Thymus (tissue), 11 donors: ENCODE data around the gene KLHL6. TPM values are rescaled to one million over a fixed set of nuclear protein-coding genes. Genes with fewer than 3 reads are reported as not detected.
"Not testable (repeated sequence)": the region's sequence is repeated elsewhere in the genome, so short reads cannot be mapped to it uniquely, and the experiment has no call there.

Experiments
- DNase-seq, 9 donors: peaks; one replicate each; pipeline ENCODE4 v3.0.0-alpha.2; 2013; ENCODE audit warnings: low spot score in 9 of 9, low read depth in 6 of 9, missing footprints in 1 of 9
- H3K27ac ChIP-seq, 2 donors: one replicate each; pipeline ENCODE4 v1.5.1; 2013; ENCODE audit warnings: control low read depth in 1 of 2, low read depth in 1 of 2, low read length in 1 of 2, mild to moderate bottlenecking in 1 of 2, moderate library complexity in 1 of 2
- H3K27me3 ChIP-seq, 2 donors: one replicate each; pipeline ENCODE4 v1.5.1; 2013; ENCODE audit warnings: low read length in 1 of 2; ENCODE audit not compliant: control insufficient read depth in 2 of 2, insufficient read depth in 1 of 2
- H3K36me3 ChIP-seq, 2 donors: one replicate each; pipeline ENCODE4 v1.5.1; 2013; ENCODE audit warnings: low read length in 1 of 2, mild to moderate bottlenecking in 1 of 2, moderate library complexity in 1 of 2; ENCODE audit not compliant: control insufficient read depth in 2 of 2, insufficient read depth in 2 of 2
- H3K4me1 ChIP-seq, 2 donors: one replicate each; pipeline ENCODE4 v1.5.1; 2013; ENCODE audit warnings: low read length in 2 of 2; ENCODE audit not compliant: control insufficient read depth in 2 of 2, insufficient read depth in 2 of 2
- H3K4me3 ChIP-seq, 2 donors: one replicate each; pipeline ENCODE4 v1.5.1; 2013; ENCODE audit warnings: low read length in 2 of 2, control low read depth in 1 of 2, mild to moderate bottlenecking in 1 of 2
- H3K9me3 ChIP-seq, 2 donors: one replicate each; pipeline ENCODE4 v1.5.1; 2013; ENCODE audit warnings: low read length in 1 of 2, mild to moderate bottlenecking in 1 of 2; ENCODE audit not compliant: control insufficient read depth in 2 of 2, insufficient read depth in 1 of 2
- WGBS: extraction: QIAGEN DNeasy Blood & Tissue Kit; methylation state at CpG from one replicate; pipeline ENCODE4 v1.1.7; 2013; 5-methylcytosine and 5-hydroxymethylcytosine counted together
- polyA plus RNA-seq: library from polyadenylated mRNA; stranded (reverse); fragments of 200-250 nt; gene quantifications from one replicate; pipeline ENCODE4 v1.2.3, GENCODE V29; 2013
- total RNA-seq: library from RNA; stranded (reverse); fragments of 120-200 nt; gene quantifications from one replicate; pipeline ENCODE4 v1.2.4, GENCODE V29; 2013
- donor health status: healthy.

KLHL6 gene
- total and polyA plus RNA-seq, 2 donors: 16.3 to 20.9 TPM

DNA sequence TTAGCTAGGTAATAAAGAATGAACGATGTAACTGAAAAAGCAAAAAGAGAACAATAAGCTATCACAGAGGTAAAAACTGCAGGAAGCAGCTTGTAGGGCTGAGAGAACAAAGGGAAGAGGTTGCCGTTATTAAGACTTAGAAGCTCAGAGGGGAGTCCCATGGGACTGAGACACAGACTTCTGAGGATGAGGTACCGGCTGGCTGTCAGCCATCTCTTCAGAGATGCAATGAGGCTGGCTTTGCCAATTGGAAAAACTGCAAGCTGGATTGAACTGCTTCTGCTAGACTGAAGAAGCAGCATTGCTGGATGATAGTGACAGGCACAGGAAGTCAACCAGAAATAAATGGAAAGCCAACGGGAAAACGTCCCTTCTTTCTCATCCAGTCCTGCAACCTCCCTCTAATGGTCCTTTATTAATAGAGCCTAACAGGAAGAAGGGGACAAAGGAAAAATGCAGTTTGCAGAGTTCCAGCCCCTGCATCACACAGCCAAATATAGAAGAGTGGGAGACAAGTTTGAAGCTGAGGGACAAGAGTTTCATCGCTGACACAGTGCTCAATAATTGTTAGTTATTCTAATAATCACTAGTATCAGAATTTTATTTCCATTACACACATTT is 21.1 kb upstream of the KLHL6 start:
- H3K4me3 ChIP-seq: no peak overlapping the region
- DNase-seq: peak in 1 of 9 donors; percentile 41
- H3K9me3 ChIP-seq: no peaks in the 10 kb centered on the region
- H3K27me3 ChIP-seq: no peaks in the 10 kb centered on the region
- no peaks in the 10 kb centered on the region for H3K36me3 ChIP-seq
- no peak overlapping the region for H3K27ac ChIP-seq
- 43% methylated on average over 6 of the region's 6 CpGs for WGBS
- peaks cover 3 to 10% of the 10 kb centered on the region in 2 donors for H3K4me1 ChIP-seq

GRCh38 chr3:183572935-183573334 is 17.4 kb upstream of the KLHL6 start:
- Histone ChIP-seq H3K9me3 (no peaks in the 10 kb centered on the region), H3K4me3 (no peak overlapping the region), H3K27me3 (no peaks in the 10 kb centered on the region), H3K4me1 (peaks cover 3 to 4% of the 10 kb centered on the region in 2 donors), H3K27ac (no peak overlapping the region), H3K36me3 (no peaks in the 10 kb centered on the region)
- WGBS: 96% methylated on average over 3 of the region's 3 CpGs
- no peak for DNase-seq

GRCh38 chr3:183570191-183570590 is 14.7 kb upstream of the KLHL6 start:
- not testable (repeated sequence) for DNase-seq, H3K27me3 ChIP-seq, H3K9me3 ChIP-seq, H3K4me3 ChIP-seq, H3K36me3 ChIP-seq, H3K4me1 ChIP-seq, H3K27ac ChIP-seq
- 96% methylated on average over 3 of the region's 3 CpGs for WGBS

GRCh38 chr3:183566880-183567279 is 11.4 kb upstream of the KLHL6 start:
- no peak for DNase-seq
- Histone ChIP-seq H3K27ac (no peak overlapping the region), H3K4me3 (no peak overlapping the region), H3K9me3 (no peaks in the 10 kb centered on the region), H3K36me3 (no peaks in the 10 kb centered on the region), H3K27me3 (no peaks in the 10 kb centered on the region), H3K4me1 (no peaks in the 10 kb centered on the region)
- 83% methylated on average over 4 of the region's 4 CpGs for WGBS

DNA sequence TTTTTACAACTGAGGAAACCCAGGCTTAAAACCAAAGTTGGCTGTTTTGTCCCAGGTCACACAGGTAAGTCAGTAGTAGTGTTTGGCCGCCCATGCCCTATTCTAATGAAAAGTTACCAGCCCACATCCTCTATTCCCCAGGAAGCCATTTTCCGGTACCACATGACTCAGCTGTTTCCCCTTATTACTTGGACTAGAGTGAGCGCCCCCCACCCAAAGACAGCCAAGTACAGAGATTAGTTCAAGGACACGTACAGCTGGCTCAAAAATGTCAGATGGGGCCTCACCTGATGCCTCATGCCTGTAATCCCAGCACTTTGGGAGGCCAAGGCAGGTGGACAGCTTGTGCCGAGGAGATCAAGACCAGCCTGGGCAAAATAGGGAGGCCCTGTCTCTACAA is 8.5 kb upstream of the KLHL6 start:
- H3K27me3 ChIP-seq: no peaks in the 10 kb centered on the region
- H3K4me1 ChIP-seq: no peaks in the 10 kb centered on the region
- no peak for DNase-seq
- WGBS: 43% methylated on average over 5 of the region's 5 CpGs
- no peak overlapping the region for H3K27ac ChIP-seq
- no peak overlapping the region for H3K4me3 ChIP-seq
- H3K9me3 ChIP-seq: no peaks in the 10 kb centered on the region
- H3K36me3 ChIP-seq: no peaks in the 10 kb centered on the region

- no peaks in the 10 kb centered on the region for H3K4me1 ChIP-seq
- H3K27me3 ChIP-seq: no peaks in the 10 kb centered on the region
- no peaks in the 10 kb centered on the region for H3K36me3 ChIP-seq
- no peak for DNase-seq
- H3K4me3 ChIP-seq: no peak overlapping the region
- H3K9me3 ChIP-seq: no peaks in the 10 kb centered on the region
- 96% methylated on average over 2 of the region's 2 CpGs for WGBS
- H3K27ac ChIP-seq: no peak overlapping the region
Measured at GRCh38 chr3:183563536-183563874, 8.0 kb upstream of the KLHL6 start.

GRCh38 chr3:183560607-183561006 is 5.1 kb upstream of the KLHL6 start:
- H3K4me1 ChIP-seq: peaks cover 4 to 9% of the 10 kb centered on the region in 2 donors

DNA sequence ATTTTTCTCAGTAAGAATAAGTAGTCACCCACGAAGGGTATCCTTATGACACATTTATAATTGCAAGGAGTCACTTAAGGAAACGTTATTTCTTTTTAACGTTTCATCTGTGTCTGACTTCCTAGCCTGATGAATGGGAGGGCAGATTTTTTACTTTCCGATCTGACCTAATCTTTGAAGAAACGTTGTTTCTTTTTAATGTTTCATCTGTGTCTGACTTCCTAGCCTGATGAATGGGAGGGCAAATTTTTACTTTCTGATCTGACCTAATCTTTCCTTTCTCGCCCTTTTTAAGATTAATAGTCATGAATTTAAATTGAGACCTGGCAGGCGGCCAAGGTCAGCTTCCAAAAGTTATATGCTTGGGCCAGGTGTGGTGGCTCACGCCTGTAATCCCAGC is 3.0 kb upstream of the KLHL6 start:
- H3K27me3 ChIP-seq: no peaks in the 10 kb centered on the region
- H3K4me1 ChIP-seq: peaks cover 6 to 21% of the 10 kb centered on the region in 2 donors
- H3K9me3 ChIP-seq: no peaks in the 10 kb centered on the region
- DNase-seq: no peak
- no peaks in the 10 kb centered on the region for H3K36me3 ChIP-seq
- no peak overlapping the region for H3K27ac ChIP-seq
- WGBS: 75% methylated on average over 8 of the region's 8 CpGs
- H3K4me3 ChIP-seq: no peak overlapping the region

More at GRCh38 chr3:183560607-183561006, 5.1 kb upstream of the KLHL6 start:
- Histone ChIP-seq H3K4me3 (no peak overlapping the region), H3K9me3 (no peaks in the 10 kb centered on the region), H3K36me3 (no peaks in the 10 kb centered on the region), H3K27ac (no peak overlapping the region), H3K27me3 (no peaks in the 10 kb centered on the region)
- DNase-seq: peak in 2 of 9 donors; percentile 34 to 43
- 93% methylated on average over 9 of the region's 9 CpGs for WGBS

GRCh38 chr3:183556722-183557121 is 1.2 kb upstream of the KLHL6 start:
- 96% methylated on average over 5 of the region's 5 CpGs for WGBS
- no peaks in the 10 kb centered on the region for H3K36me3 ChIP-seq
- no peaks in the 10 kb centered on the region for H3K27me3 ChIP-seq
- no peaks in the 10 kb centered on the region for H3K9me3 ChIP-seq
- H3K4me3 ChIP-seq: no peak overlapping the region
- no peak overlapping the region for H3K27ac ChIP-seq
- no peak for DNase-seq
- H3K4me1 ChIP-seq: peaks cover 13 to 30% of the 10 kb centered on the region in 2 donors
